NB4 (cell line): ENCODE results near the gene NEMF.

Source experiments
- DNase-seq: peaks from one replicate; pipeline ENCODE4 v3.0.0; 2010; ENCODE audit warnings: low read depth
- H3K4me3 ChIP-seq: one replicate; pipeline ENCODE4 v1.5.1; 2011; ENCODE audit warnings: mild to moderate bottlenecking, low read depth, low read length, moderate library complexity
- MAX ChIP-seq: IDR thresholded peaks from 2 replicates; pipeline ENCODE4 v1.6.1; 2011; ENCODE audit warnings: low read depth, low read length
- MYC ChIP-seq: IDR thresholded peaks from 2 replicates; pipeline ENCODE4 v1.6.1; 2011; ENCODE audit warnings: low read depth, low read length
- POLR2A ChIP-seq: IDR thresholded peaks from 2 replicates; pipeline ENCODE4 v1.6.1; 2011; ENCODE audit warnings: mild to moderate bottlenecking; ENCODE audit not compliant: insufficient read length; ENCODE audit errors: extremely low read depth
- TF ChIP-seq, protein P1 (sequence below): IDR thresholded peaks from one replicate; pipeline ENCODE4 v1.5.1; 2012; ENCODE audit warnings: low read depth, low read length

NEMF gene

GRCh38 chr14:49769171-49769570, 83.4 kb downstream of the NEMF start:
- H3K4me3 ChIP-seq, result peak overlapping the region; percentile 89
- TF ChIP-seq POLR2A (no peak), MYC (no peak), MAX (no peak)
- TF ChIP-seq, protein P1, sequence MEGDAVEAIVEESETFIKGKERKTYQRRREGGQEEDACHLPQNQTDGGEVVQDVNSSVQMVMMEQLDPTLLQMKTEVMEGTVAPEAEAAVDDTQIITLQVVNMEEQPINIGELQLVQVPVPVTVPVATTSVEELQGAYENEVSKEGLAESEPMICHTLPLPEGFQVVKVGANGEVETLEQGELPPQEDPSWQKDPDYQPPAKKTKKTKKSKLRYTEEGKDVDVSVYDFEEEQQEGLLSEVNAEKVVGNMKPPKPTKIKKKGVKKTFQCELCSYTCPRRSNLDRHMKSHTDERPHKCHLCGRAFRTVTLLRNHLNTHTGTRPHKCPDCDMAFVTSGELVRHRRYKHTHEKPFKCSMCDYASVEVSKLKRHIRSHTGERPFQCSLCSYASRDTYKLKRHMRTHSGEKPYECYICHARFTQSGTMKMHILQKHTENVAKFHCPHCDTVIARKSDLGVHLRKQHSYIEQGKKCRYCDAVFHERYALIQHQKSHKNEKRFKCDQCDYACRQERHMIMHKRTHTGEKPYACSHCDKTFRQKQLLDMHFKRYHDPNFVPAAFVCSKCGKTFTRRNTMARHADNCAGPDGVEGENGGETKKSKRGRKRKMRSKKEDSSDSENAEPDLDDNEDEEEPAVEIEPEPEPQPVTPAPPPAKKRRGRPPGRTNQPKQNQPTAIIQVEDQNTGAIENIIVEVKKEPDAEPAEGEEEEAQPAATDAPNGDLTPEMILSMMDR, result no peak
- no peak for DNase-seq

DNA sequence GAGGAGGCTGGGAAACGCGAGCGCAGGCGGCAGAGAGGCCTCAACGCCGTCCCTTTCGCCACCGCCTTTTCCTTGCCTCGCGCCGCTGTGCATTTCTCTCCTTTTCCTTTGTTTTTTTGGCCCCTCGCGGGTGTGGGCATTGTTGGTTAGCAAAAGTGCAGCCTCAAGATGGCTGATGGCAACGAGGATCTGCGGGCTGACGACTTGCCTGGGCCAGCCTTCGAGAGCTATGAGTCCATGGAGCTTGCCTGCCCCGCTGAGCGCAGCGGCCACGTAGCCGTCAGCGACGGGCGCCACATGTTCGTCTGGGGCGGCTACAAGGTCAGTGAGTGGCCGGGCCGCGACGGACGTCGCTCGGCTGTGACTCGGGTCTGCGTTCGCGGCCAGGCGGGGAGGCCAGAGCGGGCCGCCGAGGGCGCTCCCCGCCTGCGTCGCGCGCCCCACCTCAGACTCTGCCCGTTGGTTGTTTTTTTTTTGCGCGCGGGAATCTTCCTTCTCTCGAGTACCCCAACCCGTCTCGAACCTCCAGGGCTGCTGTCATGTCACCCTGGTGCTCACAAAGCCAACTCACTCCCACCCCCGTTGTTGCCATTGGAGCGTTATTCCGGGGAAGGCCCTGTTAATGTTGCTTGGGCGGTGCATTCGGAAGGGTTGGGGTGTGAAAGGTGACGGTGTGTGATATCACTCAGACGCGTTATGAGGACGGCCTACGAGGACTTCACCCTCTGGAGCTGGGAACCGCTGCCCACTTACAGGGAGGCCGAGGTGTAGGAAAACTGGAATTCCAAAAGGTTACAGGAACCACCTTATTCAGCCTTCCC, 84.1 kb downstream of the NEMF start:
- peak; percentile 74 for DNase-seq
- TF ChIP-seq MYC (peak; percentile 77), POLR2A (no peak), MAX (peak; percentile 44)
- TF ChIP-seq, protein P1, result no peak
- H3K4me3 ChIP-seq, result peak overlapping the region; percentile 89

- DNase-seq, result peak; percentile 93
- peak within 1 kb of the TSS; percentile 89 for H3K4me3 ChIP-seq
- TF ChIP-seq MAX (peak; percentile 56; the same call in 1 of the 2 replicates), POLR2A (peak; percentile 71), MYC (peak; percentile 54)
- TF ChIP-seq, protein P1, result no peak
Measured at GRCh38 chr14:49767571-49768300, 84.9 kb downstream of the NEMF start, which contains the start of gene KLHDC2. TSS of gene KLHDC2 (plus strand) at chr14:49768153. CDS start at chr14:49768469, 316 bp downstream.

DNA sequence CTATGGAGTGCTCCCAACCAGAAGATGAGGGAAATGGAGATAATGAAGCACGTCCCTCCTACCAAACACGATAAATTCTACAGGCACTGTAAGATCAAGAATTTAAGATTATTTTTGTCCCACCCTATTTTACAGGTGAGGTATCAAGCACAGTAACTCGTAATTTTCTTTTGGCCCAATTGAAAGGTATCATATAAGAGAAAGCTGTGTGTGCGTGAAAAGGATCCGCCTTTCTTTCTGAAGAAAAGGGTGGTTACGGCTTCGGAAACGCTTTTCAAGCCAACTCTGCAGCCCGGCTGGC, 85.4 kb downstream of the NEMF start:
- H3K4me3 ChIP-seq, result peak overlapping the region; percentile 68
- TF ChIP-seq, protein P1, result no peak
- TF ChIP-seq MAX (no peak), MYC (no peak), POLR2A (no peak)
- DNase-seq, result no peak

DNA sequence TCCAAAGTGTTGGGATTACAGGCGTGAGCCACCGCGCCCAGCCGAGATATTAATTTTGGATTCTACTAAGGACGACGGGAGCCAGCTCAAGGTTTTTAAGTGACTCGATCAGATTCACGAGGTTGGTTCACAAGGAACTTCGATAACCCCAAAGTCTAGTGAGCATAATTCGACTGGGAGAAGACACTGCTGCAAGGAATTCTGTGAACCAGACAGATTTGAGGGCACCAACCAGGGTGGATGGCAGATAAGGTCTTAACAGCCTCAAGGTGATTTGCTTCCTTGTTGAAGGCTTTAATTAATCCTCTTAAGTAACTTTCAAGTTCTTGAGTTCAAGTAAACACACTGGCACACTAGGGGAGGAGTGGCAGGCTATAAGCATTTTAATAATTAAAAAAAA, 85.7 kb downstream of the NEMF start:
- DNase-seq, result peak; percentile 23
- H3K4me3 ChIP-seq, result peak overlapping the region; percentile 68
- TF ChIP-seq, protein P1, result no peak
- TF ChIP-seq POLR2A, result no peak
- TF ChIP-seq MAX, result no peak
- TF ChIP-seq MYC, result no peak
